OCI-M2 (cell line): ENCODE measurements around the gene NOTCH2.
"Not testable (repeated sequence)": the region's sequence is repeated elsewhere in the genome, so short reads cannot be mapped to it uniquely, and the experiment has no call there.

Experiments used
- DNase-seq: peaks from one replicate; lab custom pipeline; 2025; ENCODE audit not compliant: unreplicated experiment; lab: John Stamatoyannopoulos, UW

Gene NOTCH2

GRCh38 chr1:120069067-120069919 lies at the start of gene NOTCH2:
TSS of gene NOTCH2 (minus strand) at chr1:120069662. CDS start at chr1:120069406, 256 bp downstream.
- not testable (repeated sequence) for DNase-seq

GRCh38 chr1:120117371-120118177 lies 48.1 kb upstream of the NOTCH2 start:
- not testable (repeated sequence) for DNase-seq

GRCh38 chr1:120116094-120116493 lies 46.6 kb upstream of the NOTCH2 start:
- not testable (repeated sequence) for DNase-seq

GRCh38 chr1:120113134-120113533 lies 43.7 kb upstream of the NOTCH2 start:
- not testable (repeated sequence) for DNase-seq

- DNase-seq, result not testable (repeated sequence)
These were observed 42.8 kb upstream of the NOTCH2 start for GRCh38 chr1:120112212-120112611.

- DNase-seq, result not testable (repeated sequence)
These were observed 42.3 kb upstream of the NOTCH2 start for GRCh38 chr1:120111771-120112170.

- DNase-seq, result not testable (repeated sequence)
These were observed 41.5 kb upstream of the NOTCH2 start for GRCh38 chr1:120111008-120111407.

GRCh38 chr1:120109656-120110055 lies 40.2 kb upstream of the NOTCH2 start:
- not testable (repeated sequence) for DNase-seq

GRCh38 chr1:120109180-120109579 lies 39.7 kb upstream of the NOTCH2 start:
- not testable (repeated sequence) for DNase-seq

GRCh38 chr1:120105288-120105687 lies 35.8 kb upstream of the NOTCH2 start:
- DNase-seq, result not testable (repeated sequence)

GRCh38 chr1:120103768-120104167 lies 34.3 kb upstream of the NOTCH2 start:
- not testable (repeated sequence) for DNase-seq

GRCh38 chr1:120101593-120101992 lies 32.1 kb upstream of the NOTCH2 start:
- not testable (repeated sequence) for DNase-seq

- not testable (repeated sequence) for DNase-seq
These were observed 31.1 kb upstream of the NOTCH2 start for GRCh38 chr1:120100590-120100989.

GRCh38 chr1:120098986-120099759 lies 29.7 kb upstream of the NOTCH2 start:
- not testable (repeated sequence) for DNase-seq

- not testable (repeated sequence) for DNase-seq
These were observed 27.6 kb upstream of the NOTCH2 start for GRCh38 chr1:120096981-120097545.

- not testable (repeated sequence) for DNase-seq
These were observed 24.2 kb upstream of the NOTCH2 start for GRCh38 chr1:120093548-120094181.

GRCh38 chr1:120092232-120093218 lies 23.1 kb upstream of the NOTCH2 start:
- not testable (repeated sequence) for DNase-seq

GRCh38 chr1:120090830-120091229 lies 21.4 kb upstream of the NOTCH2 start:
- not testable (repeated sequence) for DNase-seq

- not testable (repeated sequence) for DNase-seq
These were observed 18.5 kb upstream of the NOTCH2 start for GRCh38 chr1:120087959-120088358.
